HG03469 (cell line): ENCODE results near the gene GABBR2.

Source experiments
- ATAC-seq: cut with Tn5 transposase; IDR thresholded peaks from one replicate; pipeline ENCODE4 v1.9.1; 2021; ENCODE audit warnings: mild to moderate bottlenecking, moderate library complexity, moderate number of reproducible peaks; ENCODE audit not compliant: unreplicated experiment

Gene GABBR2

GRCh38 chr9:98455256-98456155 is 253.2 kb downstream of the GABBR2 start:
- no peak for ATAC-seq

GRCh38 chr9:98453589-98454311 is 255.0 kb downstream of the GABBR2 start:
- ATAC-seq: no peak

GRCh38 chr9:98451576-98451975 is 257.2 kb downstream of the GABBR2 start:
- no peak for ATAC-seq

- no peak for ATAC-seq
Observed at GRCh38 chr9:98450496-98450895, 258.2 kb downstream of the GABBR2 start.

- no peak for ATAC-seq
Observed at GRCh38 chr9:98449871-98450270, 258.9 kb downstream of the GABBR2 start.

GRCh38 chr9:98445576-98445975 is 263.2 kb downstream of the GABBR2 start:
- no peak for ATAC-seq

- no peak for ATAC-seq
Observed at GRCh38 chr9:98444601-98445000, 264.1 kb downstream of the GABBR2 start.

- ATAC-seq: no peak
Observed at GRCh38 chr9:98442541-98442940, 266.2 kb downstream of the GABBR2 start.

- ATAC-seq: no peak
Observed at GRCh38 chr9:98442114-98442513, 266.6 kb downstream of the GABBR2 start.

GRCh38 chr9:98438666-98439065 is 270.1 kb downstream of the GABBR2 start:
- no peak for ATAC-seq

GRCh38 chr9:98437458-98438034 is 271.2 kb downstream of the GABBR2 start:
- no peak for ATAC-seq

- ATAC-seq: no peak
Observed at GRCh38 chr9:98432960-98433359, 275.8 kb downstream of the GABBR2 start.

- ATAC-seq: no peak
Observed at GRCh38 chr9:98432134-98432533, 276.6 kb downstream of the GABBR2 start.

- ATAC-seq: no peak
Observed at GRCh38 chr9:98430535-98431292, 278.0 kb downstream of the GABBR2 start.

GRCh38 chr9:98429613-98430012 is 279.1 kb downstream of the GABBR2 start:
- no peak for ATAC-seq

- no peak for ATAC-seq
Observed at GRCh38 chr9:98428454-98428853, 280.3 kb downstream of the GABBR2 start.

- no peak for ATAC-seq
Observed at GRCh38 chr9:98427491-98427890, 281.2 kb downstream of the GABBR2 start.

GRCh38 chr9:98425079-98425478 is 283.7 kb downstream of the GABBR2 start:
- no peak for ATAC-seq

GRCh38 chr9:98419260-98419603 is 289.5 kb downstream of the GABBR2 start:
- no peak for ATAC-seq

- ATAC-seq: no peak
Observed at GRCh38 chr9:98418578-98419259, 290.0 kb downstream of the GABBR2 start.
